ENCODE data around the gene AKAP4. TPM values are rescaled to one million over a fixed set of nuclear protein-coding genes. Genes with fewer than 3 reads are reported as not detected.
A peak's percentile ranks its signal among the peaks of the same experiment; 100 is the strongest.

AKAP4 gene, protein sequence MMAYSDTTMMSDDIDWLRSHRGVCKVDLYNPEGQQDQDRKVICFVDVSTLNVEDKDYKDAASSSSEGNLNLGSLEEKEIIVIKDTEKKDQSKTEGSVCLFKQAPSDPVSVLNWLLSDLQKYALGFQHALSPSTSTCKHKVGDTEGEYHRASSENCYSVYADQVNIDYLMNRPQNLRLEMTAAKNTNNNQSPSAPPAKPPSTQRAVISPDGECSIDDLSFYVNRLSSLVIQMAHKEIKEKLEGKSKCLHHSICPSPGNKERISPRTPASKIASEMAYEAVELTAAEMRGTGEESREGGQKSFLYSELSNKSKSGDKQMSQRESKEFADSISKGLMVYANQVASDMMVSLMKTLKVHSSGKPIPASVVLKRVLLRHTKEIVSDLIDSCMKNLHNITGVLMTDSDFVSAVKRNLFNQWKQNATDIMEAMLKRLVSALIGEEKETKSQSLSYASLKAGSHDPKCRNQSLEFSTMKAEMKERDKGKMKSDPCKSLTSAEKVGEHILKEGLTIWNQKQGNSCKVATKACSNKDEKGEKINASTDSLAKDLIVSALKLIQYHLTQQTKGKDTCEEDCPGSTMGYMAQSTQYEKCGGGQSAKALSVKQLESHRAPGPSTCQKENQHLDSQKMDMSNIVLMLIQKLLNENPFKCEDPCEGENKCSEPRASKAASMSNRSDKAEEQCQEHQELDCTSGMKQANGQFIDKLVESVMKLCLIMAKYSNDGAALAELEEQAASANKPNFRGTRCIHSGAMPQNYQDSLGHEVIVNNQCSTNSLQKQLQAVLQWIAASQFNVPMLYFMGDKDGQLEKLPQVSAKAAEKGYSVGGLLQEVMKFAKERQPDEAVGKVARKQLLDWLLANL
- not detected for total RNA-seq

DNA sequence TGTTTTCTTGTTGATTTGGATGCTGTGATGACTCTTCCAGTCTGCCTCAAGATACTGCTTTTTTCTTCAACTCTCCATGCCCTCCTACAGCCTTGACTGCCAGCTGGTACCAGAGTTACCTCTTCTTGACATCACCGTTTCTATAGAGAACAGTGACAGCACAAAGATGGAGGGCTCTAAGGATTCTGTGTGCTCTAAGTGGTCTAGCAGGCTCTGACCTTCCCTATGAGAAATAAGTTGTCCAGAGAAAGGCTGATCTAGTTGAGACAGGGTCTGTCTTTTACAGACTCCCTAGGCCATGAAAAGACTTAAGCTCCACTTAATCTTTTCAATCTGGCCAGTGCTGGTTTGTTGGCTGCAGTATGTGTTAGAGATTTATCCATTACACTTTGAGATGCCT lies at the start of gene AKAP4:
AKAP4 (minus strand) TSS at position 101 of the 400 bp plus-strand sequence. CDS start 118 bp downstream, outside the sequence.
- Histone ChIP-seq H3K4me1 (peaks cover 5% of the 10 kb centered on the region), H3K27me3 (no peaks in the 10 kb centered on the region), H3K9me3 (no peaks in the 10 kb centered on the region), H3K36me3 (no peaks in the 10 kb centered on the region), H3K4me3 (no peak within 1 kb of the TSS), H3K27ac (no peak within 1 kb of the TSS)
- 70% methylated on average over 1 of the region's 1 CpG for WGBS
- TF ChIP-seq, protein P1, sequence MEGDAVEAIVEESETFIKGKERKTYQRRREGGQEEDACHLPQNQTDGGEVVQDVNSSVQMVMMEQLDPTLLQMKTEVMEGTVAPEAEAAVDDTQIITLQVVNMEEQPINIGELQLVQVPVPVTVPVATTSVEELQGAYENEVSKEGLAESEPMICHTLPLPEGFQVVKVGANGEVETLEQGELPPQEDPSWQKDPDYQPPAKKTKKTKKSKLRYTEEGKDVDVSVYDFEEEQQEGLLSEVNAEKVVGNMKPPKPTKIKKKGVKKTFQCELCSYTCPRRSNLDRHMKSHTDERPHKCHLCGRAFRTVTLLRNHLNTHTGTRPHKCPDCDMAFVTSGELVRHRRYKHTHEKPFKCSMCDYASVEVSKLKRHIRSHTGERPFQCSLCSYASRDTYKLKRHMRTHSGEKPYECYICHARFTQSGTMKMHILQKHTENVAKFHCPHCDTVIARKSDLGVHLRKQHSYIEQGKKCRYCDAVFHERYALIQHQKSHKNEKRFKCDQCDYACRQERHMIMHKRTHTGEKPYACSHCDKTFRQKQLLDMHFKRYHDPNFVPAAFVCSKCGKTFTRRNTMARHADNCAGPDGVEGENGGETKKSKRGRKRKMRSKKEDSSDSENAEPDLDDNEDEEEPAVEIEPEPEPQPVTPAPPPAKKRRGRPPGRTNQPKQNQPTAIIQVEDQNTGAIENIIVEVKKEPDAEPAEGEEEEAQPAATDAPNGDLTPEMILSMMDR (IDR thresholded peaks at IDR 0.05), result no peak
- no peak for TF ChIP-seq POLR2A (IDR thresholded peaks at IDR 0.05)
- TF ChIP-seq EP300 (IDR thresholded peaks at IDR 0.05), result no peak
- no peak for TF ChIP-seq POLR2AphosphoS5 (IDR thresholded peaks at IDR 0.05)
- DNase-seq (ENCODE audit: low spot score in 2 of 2), result no peak

DNA sequence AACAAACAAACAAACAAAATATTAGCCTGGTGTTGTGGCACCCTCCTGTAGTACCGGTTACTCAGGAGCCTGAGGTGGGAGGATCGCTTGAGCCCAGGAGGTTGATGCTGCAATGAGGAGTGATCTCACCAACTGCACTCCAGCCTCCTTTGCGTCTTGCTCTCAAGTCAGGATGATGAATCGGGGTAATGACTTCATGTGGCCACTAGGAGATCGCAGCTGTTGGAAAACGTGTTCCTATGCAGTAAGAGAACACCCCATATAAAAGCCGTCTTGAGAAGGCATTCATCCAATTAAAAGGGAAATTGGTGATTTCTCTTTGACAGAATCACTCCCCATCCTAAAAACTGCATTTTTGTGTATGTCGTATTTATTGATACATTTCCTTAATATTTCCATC lies 10.7 kb upstream of the AKAP4 start:
- Histone ChIP-seq H3K9me3 (no peaks in the 10 kb centered on the region), H3K4me3 (no peak overlapping the region), H3K27ac (no peak overlapping the region), H3K27me3 (no peaks in the 10 kb centered on the region), H3K4me1 (no peaks in the 10 kb centered on the region), H3K36me3 (no peaks in the 10 kb centered on the region)
- TF ChIP-seq, protein P1 (IDR thresholded peaks at IDR 0.05), result peak in 1 of 2 donors; percentile 10
- no peak for TF ChIP-seq EP300 (IDR thresholded peaks at IDR 0.05)
- WGBS, result 50% methylated on average over 8 of the region's 8 CpGs
- DNase-seq (ENCODE audit: low spot score in 2 of 2), result no peak

DNA sequence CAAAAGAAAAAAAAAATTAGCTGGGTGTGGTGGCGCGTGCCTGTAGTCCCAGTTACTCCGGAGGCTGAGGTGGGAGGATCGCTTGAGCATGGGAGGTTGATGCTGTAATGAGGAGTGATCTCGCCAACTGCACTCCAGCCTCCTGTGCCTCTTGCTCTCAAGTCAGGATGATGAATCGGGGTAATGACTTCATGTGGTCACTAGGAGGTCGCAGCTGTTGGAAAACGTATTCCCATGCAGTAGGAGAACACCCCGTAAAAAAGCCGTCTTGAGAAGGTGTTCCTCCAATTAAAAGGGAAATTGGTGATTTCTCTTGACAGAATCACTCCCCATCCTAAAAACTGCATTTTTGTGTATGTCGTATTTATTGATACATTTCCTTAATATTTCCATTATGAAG lies 5.9 kb upstream of the AKAP4 start:
- H3K27me3 ChIP-seq, result no peaks in the 10 kb centered on the region
- WGBS, result 76% methylated on average over 11 of the region's 11 CpGs
- DNase-seq (ENCODE audit: low spot score in 2 of 2), result no peak
- TF ChIP-seq POLR2AphosphoS5 (IDR thresholded peaks at IDR 0.05) (no peak), POLR2A (IDR thresholded peaks at IDR 0.05) (no peak), EP300 (IDR thresholded peaks at IDR 0.05) (no peak)
- TF ChIP-seq, protein P1 (IDR thresholded peaks at IDR 0.05), result no peak
- H3K4me1 ChIP-seq, result peaks cover 5% of the 10 kb centered on the region
- H3K4me3 ChIP-seq, result no peak overlapping the region
- no peak overlapping the region for H3K27ac ChIP-seq
- H3K9me3 ChIP-seq, result no peaks in the 10 kb centered on the region
- no peaks in the 10 kb centered on the region for H3K36me3 ChIP-seq

DNA sequence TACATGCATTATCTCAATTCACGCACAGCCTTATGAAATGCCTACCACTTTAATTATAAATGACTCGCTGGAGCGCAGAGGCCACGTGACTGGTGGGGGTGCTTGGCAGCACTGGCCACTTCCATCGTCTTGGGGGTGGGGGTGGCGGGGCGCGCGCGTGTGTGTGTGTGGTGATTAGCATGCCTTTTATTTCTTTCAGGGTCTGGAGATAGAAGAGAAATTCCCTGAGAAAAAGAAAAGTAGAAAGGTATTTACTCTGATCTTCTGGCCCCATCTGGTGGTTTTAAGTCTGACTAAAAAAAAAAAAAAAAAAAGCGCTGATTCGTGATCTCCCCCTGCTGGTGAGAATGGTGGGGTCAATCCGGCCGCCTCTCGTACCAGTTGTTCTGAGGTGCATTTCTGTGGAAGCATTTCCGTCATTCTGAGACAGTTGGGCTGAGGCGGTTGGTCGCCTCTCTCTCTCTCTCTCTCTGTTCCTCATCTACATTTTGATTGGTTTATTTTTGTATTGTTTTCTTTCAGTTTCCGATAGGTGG lies 3.6 kb upstream of the AKAP4 start, which contains the start of gene CCNB3:
CCNB3 (plus strand) TSS at position 402 of the 536 bp plus-strand sequence. CDS start 80,399 bp downstream, outside the sequence.
- H3K27me3 ChIP-seq, result no peaks in the 10 kb centered on the region
- peak; percentile 75 to 83 for DNase-seq (ENCODE audit: low spot score in 2 of 2)
- H3K27ac ChIP-seq, result no peak within 1 kb of the TSS
- no peak for TF ChIP-seq EP300 (IDR thresholded peaks at IDR 0.05)
- TF ChIP-seq, protein P1 (IDR thresholded peaks at IDR 0.05), result peak; percentile 53 to 63
- H3K4me3 ChIP-seq, result peak within 1 kb of the TSS; percentile 28
- H3K4me1 ChIP-seq, result peaks cover 5% of the 10 kb centered on the region
- WGBS, result 10% methylated on average over 19 of the region's 19 CpGs
- H3K36me3 ChIP-seq, result no peaks in the 10 kb centered on the region
- no peaks in the 10 kb centered on the region for H3K9me3 ChIP-seq

DNA sequence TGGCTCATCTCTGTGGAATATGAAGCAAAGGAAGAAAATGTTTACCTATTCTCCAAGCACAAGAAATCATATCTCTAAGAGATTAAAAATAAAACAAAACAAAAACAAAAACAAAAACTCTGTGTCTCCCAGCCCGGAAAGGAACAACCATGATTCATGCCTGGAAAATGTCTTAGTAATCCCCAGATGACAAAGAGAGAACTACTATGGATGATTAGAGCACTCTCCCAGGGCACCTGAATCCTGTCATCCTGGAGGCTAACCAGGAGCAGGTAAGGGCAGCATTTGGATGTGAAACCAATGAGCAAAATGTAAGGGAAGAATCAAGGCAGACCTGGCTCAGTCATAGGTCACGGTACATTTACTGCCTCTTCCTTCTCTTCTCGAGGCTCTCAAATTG lies 1.7 kb upstream of the AKAP4 start:
- Histone ChIP-seq H3K4me3 (no peak overlapping the region), H3K9me3 (no peaks in the 10 kb centered on the region), H3K27me3 (no peaks in the 10 kb centered on the region), H3K27ac (no peak overlapping the region), H3K4me1 (peaks cover 5% of the 10 kb centered on the region), H3K36me3 (no peaks in the 10 kb centered on the region)
- WGBS, result 75% methylated on average over 3 of the region's 3 CpGs
- TF ChIP-seq POLR2AphosphoS5 (IDR thresholded peaks at IDR 0.05) (no peak), EP300 (IDR thresholded peaks at IDR 0.05) (no peak), POLR2A (IDR thresholded peaks at IDR 0.05) (no peak)
- DNase-seq (ENCODE audit: low spot score in 2 of 2), result no peak
